HG03139 (cell line): ENCODE data around the gene FSTL4.

Experiments used
- ATAC-seq: cut with Tn5 transposase; IDR thresholded peaks from one replicate; pipeline ENCODE4 v1.9.1; 2021; ENCODE audit not compliant: unreplicated experiment

FSTL4 gene

DNA sequence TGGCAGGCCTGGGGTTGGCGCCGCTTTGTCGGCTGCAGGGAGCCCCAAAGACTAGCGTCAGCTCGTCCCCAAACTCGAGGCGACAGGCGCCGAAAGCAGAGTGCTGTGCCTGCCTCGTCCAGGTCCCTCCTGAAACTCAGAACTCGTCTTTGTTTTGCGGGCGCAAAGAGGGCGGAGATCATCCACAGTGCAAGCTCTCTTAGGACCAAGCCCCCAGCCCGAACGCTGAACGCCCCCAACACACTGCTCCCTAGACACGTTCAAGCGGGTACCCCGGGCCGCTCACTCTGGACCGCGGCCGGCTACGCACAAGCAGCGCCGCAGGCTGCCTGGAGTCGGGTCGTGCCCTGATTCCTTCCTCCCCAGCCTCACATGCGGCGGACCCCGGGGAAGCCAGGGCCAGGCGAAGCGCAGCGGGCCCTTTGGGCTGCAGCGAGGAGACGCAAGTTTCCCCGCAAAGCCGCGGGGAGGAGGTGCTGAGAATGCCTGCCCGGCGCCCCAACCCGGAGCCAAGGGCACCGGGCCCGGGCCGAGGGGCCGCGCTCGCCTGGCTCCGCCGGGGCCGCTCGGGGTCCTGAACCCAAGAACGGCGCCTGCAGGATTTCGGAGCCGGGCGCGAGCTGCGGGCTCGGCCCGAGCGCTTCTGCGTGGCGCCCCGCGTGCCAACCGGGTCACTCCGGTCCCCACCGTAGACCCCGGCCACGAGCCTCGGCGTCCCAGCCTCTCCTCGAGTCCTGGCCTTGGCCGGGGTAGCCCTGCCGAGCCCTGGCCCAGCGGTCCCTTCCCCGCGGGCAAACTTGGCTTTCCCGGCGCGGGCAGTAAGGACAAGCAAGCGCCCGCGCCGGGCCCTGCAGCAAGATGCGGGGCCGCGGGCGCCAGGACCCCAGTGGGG is 738 bp downstream of the FSTL4 start:
- ATAC-seq, result no peak

GRCh38 chr5:133610489-133611356 is 1.6 kb downstream of the FSTL4 start:
- ATAC-seq, result peak; percentile 64

DNA sequence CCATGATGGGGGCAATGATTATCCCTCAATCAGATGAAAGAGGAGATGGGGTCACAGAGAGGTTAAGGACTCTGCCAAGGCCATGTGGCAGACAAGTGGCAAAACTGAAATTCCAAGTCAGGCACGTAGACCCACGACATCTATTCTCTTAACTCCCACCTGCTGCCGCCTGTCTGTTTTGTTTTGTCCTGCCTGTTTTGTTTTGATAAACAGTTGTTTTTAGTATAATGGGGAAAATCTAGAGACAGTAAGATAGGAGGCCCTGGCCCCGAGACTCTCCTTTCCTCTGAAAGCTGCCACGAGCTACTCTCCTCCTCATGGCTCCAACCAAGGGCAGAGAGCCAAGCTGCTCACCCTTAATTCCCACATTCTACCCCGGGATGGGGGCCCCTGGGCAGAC is 4.9 kb downstream of the FSTL4 start:
- ATAC-seq, result no peak

DNA sequence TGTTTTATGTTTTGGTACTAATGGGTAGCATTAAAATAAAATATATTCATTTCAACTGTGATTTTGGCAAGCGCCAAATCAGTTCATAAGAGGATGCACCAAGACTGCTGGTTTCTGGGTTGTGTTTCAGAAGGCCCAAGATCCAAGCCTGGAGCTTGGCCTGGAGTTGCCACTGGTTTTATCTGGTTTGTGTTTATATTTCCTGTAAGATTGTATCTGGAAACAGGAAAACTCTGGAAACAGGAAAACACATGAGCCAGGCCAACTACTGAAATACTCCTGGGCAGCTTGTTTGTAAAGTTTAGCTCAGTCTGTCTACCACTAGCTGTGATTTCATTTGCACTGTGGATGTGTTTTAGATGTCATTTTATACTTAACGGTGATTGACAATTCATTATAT is 5.5 kb downstream of the FSTL4 start:
- ATAC-seq, result no peak

DNA sequence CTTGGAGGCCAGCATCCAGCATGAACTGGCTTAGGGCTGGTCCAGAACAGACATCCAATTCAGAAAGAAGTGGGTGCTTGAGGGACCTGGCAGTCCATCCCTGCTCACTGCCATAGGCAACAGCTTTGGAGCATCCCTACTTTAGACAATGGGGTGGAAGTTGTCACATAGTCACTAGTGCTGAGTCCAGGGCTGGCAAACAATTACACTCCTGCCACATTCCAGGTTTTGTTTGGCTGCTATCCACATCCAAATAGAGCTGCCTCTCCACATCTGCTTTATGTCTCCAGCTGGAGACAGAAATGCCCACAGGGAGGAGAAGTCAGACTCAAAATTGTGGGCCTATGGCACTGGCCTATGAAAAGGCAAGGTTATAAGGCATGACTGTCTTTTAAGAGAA is 7.0 kb downstream of the FSTL4 start:
- no peak for ATAC-seq

- no peak for ATAC-seq
Measured at GRCh38 chr5:133603711-133604110, 8.6 kb downstream of the FSTL4 start.

GRCh38 chr5:133602835-133603380 is 9.4 kb downstream of the FSTL4 start:
- ATAC-seq, result no peak

DNA sequence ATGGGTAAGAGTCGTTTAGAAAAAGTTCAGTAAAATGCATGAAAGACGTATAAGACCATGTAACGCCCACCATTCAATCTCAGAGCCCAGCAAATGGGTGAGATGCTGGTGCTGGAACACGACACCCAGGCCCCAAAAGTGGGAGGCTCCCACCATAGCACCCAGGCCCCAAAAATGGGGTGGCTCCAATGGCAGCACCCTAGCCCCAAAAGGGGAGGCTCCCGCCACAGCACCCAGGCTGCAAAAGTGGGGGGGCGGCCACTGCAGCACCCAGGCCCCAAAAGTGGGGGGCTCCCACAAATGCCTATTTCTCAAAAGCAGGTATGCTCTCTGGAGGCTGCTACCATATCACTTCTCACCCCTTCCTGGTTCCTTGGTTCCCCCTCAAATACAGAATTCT is 12.7 kb downstream of the FSTL4 start:
- no peak for ATAC-seq

DNA sequence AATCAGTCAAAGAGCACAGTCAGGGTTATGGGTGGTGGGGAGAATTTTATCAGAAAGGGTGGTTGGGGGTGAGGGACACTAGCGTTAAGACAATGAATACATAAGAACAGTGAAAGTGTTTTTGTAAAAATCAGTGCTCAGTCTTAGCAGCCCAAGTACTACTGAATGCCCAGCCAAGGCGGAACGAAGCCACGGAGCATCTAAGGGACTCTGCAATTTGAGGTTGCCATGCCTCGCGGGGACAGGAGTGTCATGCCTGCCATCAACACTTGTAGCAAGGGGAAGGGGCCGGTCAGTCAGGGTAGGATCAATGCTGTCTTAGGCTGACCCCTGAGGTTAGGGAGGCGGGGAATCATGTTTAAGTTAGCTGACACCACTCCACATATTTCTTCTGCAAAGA is 13.3 kb downstream of the FSTL4 start:
- no peak for ATAC-seq

- ATAC-seq, result no peak
Measured at GRCh38 chr5:133596049-133596448, 16.3 kb downstream of the FSTL4 start.

- no peak for ATAC-seq
Measured at GRCh38 chr5:133595465-133595864, 16.9 kb downstream of the FSTL4 start.

DNA sequence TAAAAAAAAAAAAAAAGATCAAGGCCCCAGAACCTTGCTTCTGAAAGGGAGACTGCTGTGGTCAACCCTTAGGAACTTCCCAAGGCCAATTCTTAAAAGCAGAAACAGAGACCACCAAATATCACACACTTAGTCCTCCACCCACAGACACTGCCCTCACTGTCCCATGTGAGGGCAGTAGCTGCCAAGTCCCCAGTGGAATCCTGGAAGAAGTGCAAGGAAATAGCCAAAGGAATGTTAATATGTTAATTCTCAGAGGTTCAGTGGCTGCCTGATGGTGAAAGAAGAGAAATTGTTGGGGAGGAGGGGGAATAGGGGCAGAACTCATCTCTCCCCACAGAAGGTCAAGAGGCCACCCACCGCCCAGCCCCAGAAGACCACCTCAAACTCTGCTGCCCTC is 23.1 kb downstream of the FSTL4 start:
- ATAC-seq, result no peak

GRCh38 chr5:133582971-133583370 is 29.4 kb downstream of the FSTL4 start:
- ATAC-seq, result no peak

- ATAC-seq, result no peak
Measured at GRCh38 chr5:133581918-133582317, 30.4 kb downstream of the FSTL4 start.

DNA sequence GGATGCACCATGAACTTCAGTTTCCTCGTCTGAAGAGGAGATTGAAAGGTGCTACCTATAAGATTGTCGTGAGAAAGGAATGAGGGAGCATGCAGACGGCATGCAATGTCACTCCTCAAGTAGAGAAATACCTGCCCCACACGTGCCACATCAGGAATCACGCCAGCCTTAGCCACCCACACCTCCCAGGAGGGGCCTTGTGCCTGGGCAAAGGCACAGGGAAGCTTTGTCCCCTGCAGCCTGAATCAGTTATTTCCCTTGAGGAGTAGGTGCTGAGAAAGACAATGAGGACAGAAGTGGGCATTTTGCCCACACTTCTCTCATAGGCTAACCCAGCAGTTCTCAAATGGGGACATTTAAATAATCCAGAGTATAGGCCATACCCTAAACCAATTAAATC is 31.0 kb downstream of the FSTL4 start:
- ATAC-seq, result no peak

DNA sequence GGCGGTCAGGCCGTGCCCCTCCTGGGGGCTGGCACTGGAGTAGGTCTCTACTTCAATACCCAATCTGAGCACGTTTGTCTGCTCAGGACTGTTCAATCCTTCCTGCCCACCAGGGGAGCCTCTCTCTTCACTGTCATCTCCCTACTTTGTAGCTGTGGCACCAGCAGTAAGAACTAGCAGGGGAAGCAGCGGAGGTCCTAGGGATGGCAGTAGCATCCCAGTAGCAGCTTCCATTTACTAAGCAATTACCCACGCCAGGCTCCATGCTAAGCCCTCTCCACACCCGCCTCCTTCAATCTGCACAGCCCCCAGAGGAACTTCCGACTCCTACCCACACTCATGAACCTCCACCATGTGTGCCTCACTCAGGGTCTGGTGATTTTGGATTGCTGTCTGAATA is 31.7 kb downstream of the FSTL4 start:
- ATAC-seq, result no peak

- no peak for ATAC-seq
Measured at GRCh38 chr5:133579766-133580165, 32.6 kb downstream of the FSTL4 start.

- ATAC-seq, result no peak
Measured at GRCh38 chr5:133569347-133569746, 43.0 kb downstream of the FSTL4 start.

DNA sequence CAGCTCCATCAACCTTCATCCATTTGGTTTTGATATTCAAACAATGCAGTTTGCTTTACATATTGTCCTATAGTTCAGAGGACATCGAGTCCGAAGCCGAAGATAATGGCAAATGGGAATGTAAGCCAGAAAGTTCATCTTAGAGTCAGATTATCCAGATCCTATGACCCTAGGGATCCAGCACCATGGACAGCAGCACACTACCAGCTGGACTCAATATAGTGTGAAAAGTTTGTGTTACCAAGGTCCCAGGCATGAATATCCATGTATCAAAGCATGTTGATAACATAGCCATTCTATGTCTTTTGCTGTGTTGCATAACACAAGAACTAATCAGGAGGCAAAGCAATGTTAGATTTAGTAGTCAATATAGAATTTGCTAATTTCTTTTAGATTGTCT is 46.3 kb downstream of the FSTL4 start:
- ATAC-seq, result no peak

DNA sequence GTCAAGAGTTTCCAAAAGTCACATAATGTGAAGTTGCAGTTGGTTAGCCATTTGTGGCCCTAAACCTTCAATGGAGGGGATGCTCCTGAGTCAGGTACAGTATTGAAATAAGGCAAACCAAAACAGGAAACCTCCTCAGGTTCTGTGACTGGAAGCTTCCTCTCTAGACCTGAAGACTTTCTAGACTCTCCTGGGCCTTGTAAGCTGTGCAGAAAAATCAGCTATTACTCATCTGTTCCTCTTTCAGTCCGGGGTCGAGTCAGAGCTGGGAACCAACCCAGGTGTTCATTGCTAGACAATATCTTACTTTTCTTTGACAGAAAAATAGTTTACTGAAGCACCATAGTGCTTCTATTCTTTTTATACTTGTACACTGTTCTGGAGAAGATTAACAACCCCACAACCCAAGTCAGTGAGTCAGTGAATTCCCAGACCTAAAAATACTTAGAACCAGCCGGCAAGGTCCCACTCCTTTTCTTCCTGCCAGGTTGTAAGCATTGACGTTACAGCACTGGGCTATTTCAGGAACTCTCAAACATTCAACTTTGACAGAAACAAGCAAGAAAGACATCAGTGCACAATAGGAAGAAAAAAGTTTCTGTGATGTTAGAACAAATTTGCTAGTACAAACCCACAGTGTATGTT is 47.3 kb downstream of the FSTL4 start:
- no peak for ATAC-seq

DNA sequence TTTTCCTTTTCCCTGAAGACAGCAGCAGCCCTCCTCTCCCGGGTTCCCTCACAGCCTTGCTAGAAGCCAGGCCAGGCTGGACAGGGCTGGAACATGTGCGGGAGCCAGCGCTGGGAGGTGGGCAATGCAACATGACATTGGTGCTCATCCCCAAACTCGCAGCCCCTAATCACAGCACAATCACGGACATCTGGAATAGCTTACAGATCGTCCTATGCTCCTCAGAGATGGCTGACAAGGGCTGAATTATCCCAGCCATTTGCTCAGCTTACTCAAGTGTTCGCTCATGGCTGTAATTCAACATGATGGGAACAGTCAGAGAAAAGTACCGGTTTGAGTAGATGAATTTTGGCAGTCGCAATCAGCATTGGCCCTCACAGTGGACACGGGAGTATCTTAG is 49.8 kb downstream of the FSTL4 start:
- ATAC-seq, result no peak
